PC-3 (cell line): ENCODE results near the gene COMMD3. TPM values are rescaled to one million over a fixed set of nuclear protein-coding genes. Genes with fewer than 3 reads are reported as not detected.

Experiments used
- ATAC-seq: fragments of 200-7000 bp; cut with Tn5 transposase; 2 replicates; pipeline ENCODE4 v1.9.1; 2020; ENCODE audit warnings: mild to moderate bottlenecking, moderate library complexity
- BruUV-seq: library from RNA; stranded (reverse); fragments of 400-500 nt; replicated peaks from 2 replicates; lab custom pipeline; 2021; lab: Mats Ljungman, UMichigan
- CTCF ChIA-PET: fragments of 300-600 bp; sonication (Branson Sonifier 250); formaldehyde crosslinking; loops from one replicate; lab custom pipeline; 2022; ENCODE audit warnings: antibody characterized with exemption; lab: Charles Lee
- POLR2A ChIA-PET: fragments of 300-600 bp; sonication (Branson Sonifier 250); formaldehyde crosslinking; loops from one replicate; lab custom pipeline; 2022; ENCODE audit warnings: antibody characterized with exemption; ENCODE audit not compliant: unreplicated experiment; lab: Charles Lee
- DNase-seq: peaks from one replicate; pipeline ENCODE4 v3.0.0-alpha.2; 2015
- H2AFZ ChIP-seq: fragments of 300-600 bp; sonication (generic); 2 replicates; pipeline ENCODE4 v1.6.0; 2016; ENCODE audit warnings: antibody characterized with exemption, low read length
- H3F3A ChIP-seq: fragments of 300-600 bp; sonication (generic); one replicate; pipeline ENCODE4 v1.6.0; 2017; ENCODE audit warnings: antibody characterized with exemption, low read length, control low read depth, mild to moderate bottlenecking; ENCODE audit not compliant: unreplicated experiment
- H3K27ac ChIP-seq: fragments of 300-600 bp; sonication (generic); 2 replicates; pipeline ENCODE4 v1.5.1; 2016; ENCODE audit warnings: mild to moderate bottlenecking, low read length
- H3K27me3 ChIP-seq: fragments of 300-600 bp; sonication (generic); 2 replicates; pipeline ENCODE4 v1.6.1; 2016; ENCODE audit warnings: low read length, mixed read lengths
- H3K36me3 ChIP-seq: fragments of 300-600 bp; sonication (generic); 2 replicates; pipeline ENCODE4 v1.6.1; 2016; ENCODE audit warnings: low read depth, mixed run types, low read length, mixed read lengths
- H3K4me1 ChIP-seq: fragments of 300-600 bp; sonication (generic); 2 replicates; pipeline ENCODE4 v1.5.1; 2016; ENCODE audit warnings: low read length; ENCODE audit not compliant: insufficient read depth
- H3K4me2 ChIP-seq: fragments of 300-600 bp; sonication (generic); 2 replicates; pipeline ENCODE4 v1.6.0; 2016; ENCODE audit warnings: low read length
- H3K4me3 ChIP-seq: fragments of 300-600 bp; sonication (generic); 2 replicates; pipeline ENCODE4 v1.5.1; 2016; ENCODE audit warnings: mild to moderate bottlenecking, low read length, mixed read lengths
- H3K79me2 ChIP-seq: fragments of 300-600 bp; sonication (generic); 2 replicates; pipeline ENCODE4 v1.6.1; 2017; ENCODE audit warnings: low read length, mixed read lengths
- H3K9ac ChIP-seq: fragments of 300-600 bp; sonication (generic); 2 replicates; pipeline ENCODE4 v1.6.0; 2016; ENCODE audit warnings: mild to moderate bottlenecking, low read length
- H3K9me2 ChIP-seq: fragments of 300-600 bp; sonication (generic); replicated peaks from 2 replicates; pipeline ENCODE4 v1.6.1; 2016; ENCODE audit warnings: mixed run types, low read length, mixed read lengths
- H3K9me3 ChIP-seq: fragments of 300-600 bp; sonication (generic); 2 replicates; pipeline ENCODE4 v1.6.1; 2016; ENCODE audit warnings: low read length, mixed read lengths
- H4K20me1 ChIP-seq: fragments of 300-600 bp; sonication (generic); 2 replicates; pipeline ENCODE4 v1.6.1; 2016; ENCODE audit warnings: low read length, mixed read lengths
- CTCF ChIP-seq: fragments of 300-600 bp; sonication (generic); conservative IDR thresholded peaks from 2 replicates; pipeline ENCODE4 v1.5.1; 2017; ENCODE audit warnings: antibody characterized with exemption, low read depth, mild to moderate bottlenecking, low read length
- EZH2 ChIP-seq: fragments of 300-600 bp; sonication (generic); IDR thresholded peaks from one replicate; pipeline ENCODE4 v1.6.1; 2017; ENCODE audit warnings: antibody characterized with exemption, mild to moderate bottlenecking, low read length; ENCODE audit not compliant: unreplicated experiment
- EZH2phosphoT487 ChIP-seq: fragments of 300-600 bp; sonication (generic); IDR thresholded peaks from 2 replicates; pipeline ENCODE4 v1.6.1; 2018; ENCODE audit warnings: mild to moderate bottlenecking, antibody characterized with exemption, low read length, borderline replicate concordance
- intact Hi-C: fragments of 100-400 bp; cut with micrococcal nuclease; formaldehyde crosslinking; loops from 2 replicates; pipeline ENCODE4 v1.9.0; 2023
- total RNA-seq: library from RNA; depleted of rRNA; stranded (reverse); fragments of >200 nt; gene quantifications from 2 replicates; pipeline ENCODE4 v1.2.3, GENCODE V29; 2014

Gene COMMD3
- total RNA-seq, 1 experiment from 2014 or later = 86.4 TPM

GRCh38 chr10:22315455-22316285 lies 518 bp upstream of the COMMD3 start:
- no peak for TF ChIP-seq CTCF
- no peak for TF ChIP-seq EZH2phosphoT487
- no peak for TF ChIP-seq EZH2
- Histone ChIP-seq H3K9me3 (no peaks in the 10 kb centered on the region), H3K36me3 (no peaks in the 10 kb centered on the region; the same call in 1 of the 2 replicates), H3K27me3 (no peaks in the 10 kb centered on the region), H3K27ac (peak overlapping the region; percentile 99), H4K20me1 (no peaks in the 10 kb centered on the region), H3K79me2 (peaks cover 90% of the 10 kb centered on the region), H3K4me3 (peak overlapping the region; percentile 92), H3K4me2 (peak overlapping the region; percentile 85), H3K9ac (peak overlapping the region; percentile 100), H3F3A (no peaks in the 10 kb centered on the region), H3K9me2 (no peaks in the 10 kb centered on the region), H2AFZ (no peak overlapping the region), H3K4me1 (peaks cover 46% of the 10 kb centered on the region)
- TSS peak; percentile 40 for BruUV-seq
- CTCF ChIA-PET = no interaction called here
- intact Hi-C loops = loop anchor here (1.0 to 5.0 kb wide), 3 partner anchors 86 to 313 kb away; partner anchors contain the start of gene DNAJC1
- POLR2A ChIA-PET = interaction anchor here (0.6 to 1.4 kb wide), 6 partner anchors 8 to 508 kb away, joined by 3 to 16 read pairs (median 3); no protein-coding TSS in a partner anchor
- no peak; the same call in none of the 2 replicates for ATAC-seq
- peak; percentile 19 for DNase-seq

GRCh38 chr10:22317076-22317370 lies 835 bp downstream of the COMMD3 start:
- peak overlapping the region; percentile 92 for H3K4me3 ChIP-seq
- H3F3A ChIP-seq = no peaks in the 10 kb centered on the region
- ATAC-seq = no peak
- no peaks in the 10 kb centered on the region for H3K27me3 ChIP-seq
- peak overlapping the region; percentile 100 for H3K9ac ChIP-seq
- CTCF ChIA-PET = no interaction called here
- no peaks in the 10 kb centered on the region for H3K9me3 ChIP-seq
- no peak for TF ChIP-seq EZH2
- no peak for TF ChIP-seq CTCF
- no peak for TF ChIP-seq EZH2phosphoT487
- H3K36me3 ChIP-seq = no peaks in the 10 kb centered on the region; the same call in 1 of the 2 replicates
- no peaks in the 10 kb centered on the region for H3K9me2 ChIP-seq
- intact Hi-C loops = loop anchor here (5.0 kb wide), 2 partner anchors 110 to 315 kb away; partner anchors contain the start of gene DNAJC1
- H4K20me1 ChIP-seq = no peaks in the 10 kb centered on the region
- peaks cover 32% of the 10 kb centered on the region for H3K4me1 ChIP-seq
- H3K27ac ChIP-seq = peak overlapping the region; percentile 99
- peaks cover 83% of the 10 kb centered on the region for H3K79me2 ChIP-seq
- POLR2A ChIA-PET = interaction anchor here (0.6 to 0.7 kb wide), 4 partner anchors 18 to 181 kb away, joined by 3 to 4 read pairs (median 3); no protein-coding TSS in a partner anchor
- no peak overlapping the region for H2AFZ ChIP-seq
- peak overlapping the region; percentile 98 for H3K4me2 ChIP-seq
- BruUV-seq = TSS peak; percentile 54
- DNase-seq = peak; percentile 82
